GM21576 (cell line): ENCODE measurements around the gene DKK3.

Experiments
- ATAC-seq: cut with Tn5 transposase; IDR thresholded peaks from one replicate; pipeline ENCODE4 v1.9.1; 2021; ENCODE audit warnings: mild to moderate bottlenecking, moderate library complexity; ENCODE audit not compliant: unreplicated experiment

DKK3 gene

DNA sequence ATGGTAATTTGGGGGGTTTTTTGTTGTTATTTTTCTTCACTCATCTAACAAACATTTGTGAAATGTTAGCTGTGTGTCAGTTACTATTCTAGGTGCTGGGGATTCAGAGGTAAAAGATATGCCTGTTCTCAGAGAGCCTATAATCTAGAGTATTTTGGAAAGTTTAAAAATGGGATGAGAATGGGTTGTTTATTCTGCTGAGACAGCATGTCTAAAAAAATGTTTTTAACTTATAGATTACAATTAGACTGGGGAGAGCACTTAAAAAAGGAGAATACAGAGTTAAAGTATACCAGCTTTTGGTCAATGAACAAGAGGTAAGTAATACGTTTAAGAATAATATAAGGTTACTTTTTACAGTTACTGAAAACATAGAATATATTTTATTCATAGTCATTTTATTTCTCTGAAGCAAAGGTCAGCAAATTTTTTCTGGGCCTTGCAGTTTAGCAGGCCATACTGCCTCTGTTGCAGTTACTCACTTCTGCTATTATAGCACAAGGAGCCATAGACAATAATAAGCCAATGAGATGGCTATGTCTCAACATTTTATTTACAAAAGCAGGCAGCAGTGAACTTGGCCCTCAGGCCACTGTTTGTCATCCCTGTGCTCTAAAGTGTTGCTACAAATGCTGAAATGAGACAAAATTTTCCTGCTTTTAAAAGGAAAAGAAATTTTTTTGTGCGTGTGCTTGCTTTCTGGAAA, 60.0 kb downstream of the DKK3 start:
- ATAC-seq = no peak

DNA sequence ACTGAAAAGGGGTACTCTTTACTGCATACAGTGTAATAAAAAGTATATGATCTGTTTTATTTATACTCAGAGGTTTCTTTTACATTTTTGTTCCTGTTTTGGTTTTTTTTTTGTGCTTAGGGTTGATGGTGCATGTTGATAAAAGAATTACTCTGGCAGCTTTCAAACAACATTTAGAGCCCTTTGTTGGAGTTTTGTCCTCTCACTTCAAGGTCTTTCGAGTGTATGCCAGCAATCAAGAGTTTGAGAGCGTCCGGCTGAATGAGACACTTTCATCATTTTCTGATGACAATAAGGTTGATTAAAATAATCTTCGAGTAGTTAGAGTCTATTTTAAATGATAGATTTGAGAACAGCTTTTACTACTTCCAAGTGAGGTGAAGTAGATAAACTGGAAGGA, 60.6 kb downstream of the DKK3 start:
- no peak for ATAC-seq

DNA sequence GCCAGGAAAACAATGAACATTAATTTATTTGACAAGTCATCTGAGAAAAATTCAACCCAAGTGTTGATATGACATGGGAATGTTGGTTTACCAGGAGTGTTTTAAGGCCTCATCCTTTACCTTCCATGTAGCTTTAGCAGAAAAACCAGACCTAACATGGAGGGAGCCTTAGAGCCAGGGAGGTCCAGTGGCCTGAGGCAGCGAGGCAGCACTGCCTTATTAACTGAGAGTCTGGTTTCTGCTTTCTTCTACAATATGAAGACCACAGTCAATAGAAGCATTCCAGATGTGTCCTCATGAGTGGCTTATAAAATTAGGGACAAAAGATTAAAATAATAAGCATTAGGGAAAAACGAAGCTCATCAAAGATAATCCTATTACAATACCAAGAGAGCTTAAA, 61.5 kb downstream of the DKK3 start:
- no peak for ATAC-seq

DNA sequence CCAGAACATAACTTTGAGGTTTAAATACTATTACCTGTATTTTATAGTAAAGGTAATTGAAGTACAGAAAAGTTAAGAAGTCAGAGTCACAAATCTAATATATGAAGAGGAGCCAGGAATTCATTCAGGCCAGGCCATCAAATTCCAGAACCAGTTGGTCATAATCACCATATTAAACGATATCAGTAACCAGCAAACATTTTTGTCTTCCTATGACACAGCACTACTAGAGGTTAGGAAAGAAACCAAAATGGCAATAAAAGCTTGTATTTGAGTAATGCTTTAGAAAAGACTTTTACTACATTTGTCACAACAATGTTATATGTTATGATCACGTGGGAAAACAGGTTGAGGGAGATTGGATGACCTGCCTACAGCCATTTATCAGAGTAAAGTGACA, 62.2 kb downstream of the DKK3 start:
- ATAC-seq = no peak

DNA sequence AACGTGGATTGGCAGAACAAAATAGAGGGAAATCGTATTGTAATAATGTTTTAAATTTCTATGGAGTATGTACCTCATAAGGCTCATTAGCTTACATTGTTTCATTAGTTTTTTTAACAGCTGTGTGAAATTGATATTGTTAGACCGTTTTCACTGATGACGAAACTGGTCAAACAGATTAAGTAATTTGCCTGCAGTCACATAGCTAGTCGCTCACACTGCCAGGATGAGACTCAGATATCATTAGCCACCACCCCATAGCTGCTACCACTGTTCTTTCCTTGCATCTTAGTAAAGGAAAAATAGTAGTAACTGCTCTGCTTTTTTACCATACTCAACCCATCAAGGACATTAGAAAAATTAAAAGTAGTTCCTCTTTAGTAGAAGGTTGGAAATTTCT, 64.0 kb downstream of the DKK3 start:
- ATAC-seq = no peak

DNA sequence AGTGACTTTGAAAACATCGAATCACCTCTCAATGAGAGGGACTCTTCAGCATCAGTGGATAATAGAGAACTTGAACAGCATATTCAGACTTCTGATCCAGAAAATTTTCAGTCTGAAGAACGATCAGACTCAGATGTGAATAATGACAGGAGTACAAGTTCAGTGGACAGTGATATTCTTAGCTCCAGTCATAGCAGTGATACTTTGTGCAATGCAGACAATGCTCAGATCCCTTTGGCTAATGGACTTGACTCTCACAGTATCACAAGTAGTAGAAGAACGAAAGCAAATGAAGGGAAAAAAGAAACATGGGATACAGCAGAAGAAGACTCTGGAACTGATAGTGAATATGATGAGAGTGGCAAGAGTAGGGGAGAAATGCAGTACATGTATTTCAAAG, 65.8 kb downstream of the DKK3 start:
- no peak for ATAC-seq

DNA sequence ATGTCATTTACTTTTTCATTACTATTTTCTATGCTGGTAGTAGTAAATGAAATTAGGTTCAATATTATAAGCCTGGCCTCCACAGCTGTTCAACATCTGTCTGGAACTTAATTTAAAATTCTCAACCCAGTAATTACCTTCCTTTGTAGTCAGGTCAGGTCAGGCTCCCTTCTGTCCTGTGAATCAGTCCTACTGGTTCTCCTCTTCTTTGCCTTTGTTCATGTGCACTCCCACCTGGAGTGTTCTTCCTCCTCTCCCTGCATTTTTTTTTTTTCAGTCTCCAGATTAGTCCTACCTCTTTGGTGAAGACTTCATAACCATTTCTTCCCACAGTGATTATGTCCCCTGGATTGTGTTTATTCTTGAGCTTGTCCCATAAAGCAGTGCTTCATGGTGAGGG, 67.9 kb downstream of the DKK3 start:
- ATAC-seq = no peak

DNA sequence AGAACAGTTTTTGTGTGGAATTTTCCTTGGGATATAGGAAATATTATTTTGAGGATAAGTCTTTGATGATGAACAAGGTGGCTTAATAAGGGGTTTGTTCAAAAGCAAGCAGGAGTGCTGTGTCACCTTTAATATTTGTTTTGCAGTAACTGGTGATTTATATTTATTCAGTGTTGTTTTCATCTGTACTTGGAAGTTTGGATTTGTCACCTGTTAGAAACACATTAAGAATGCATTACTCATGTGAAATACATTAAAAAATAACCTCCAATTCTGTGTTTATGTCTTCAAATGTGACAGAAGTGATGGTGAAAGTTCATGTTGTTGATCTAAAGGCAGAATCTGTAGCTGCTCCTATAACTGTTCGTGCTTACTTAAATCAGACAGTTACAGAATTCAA, 70.5 kb downstream of the DKK3 start:
- ATAC-seq = no peak

DNA sequence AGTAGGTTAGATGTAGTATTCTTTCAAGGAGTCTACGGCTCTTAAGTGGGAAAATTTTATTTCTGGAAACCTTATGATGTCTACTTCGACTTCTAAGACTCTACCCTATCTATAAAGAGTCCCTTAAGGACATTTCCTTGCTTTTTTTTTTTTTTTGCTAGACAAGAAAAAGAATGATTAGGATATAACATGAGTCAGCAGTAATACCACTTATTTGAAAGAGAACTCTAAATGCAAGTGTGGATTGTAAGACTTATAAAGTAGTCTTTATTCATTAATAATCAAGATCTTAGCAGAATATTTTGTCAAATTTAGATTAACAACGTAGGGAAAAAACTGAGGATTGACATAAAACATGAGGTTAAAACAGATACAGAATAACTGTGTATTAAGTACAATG, 71.0 kb downstream of the DKK3 start:
- no peak for ATAC-seq

DNA sequence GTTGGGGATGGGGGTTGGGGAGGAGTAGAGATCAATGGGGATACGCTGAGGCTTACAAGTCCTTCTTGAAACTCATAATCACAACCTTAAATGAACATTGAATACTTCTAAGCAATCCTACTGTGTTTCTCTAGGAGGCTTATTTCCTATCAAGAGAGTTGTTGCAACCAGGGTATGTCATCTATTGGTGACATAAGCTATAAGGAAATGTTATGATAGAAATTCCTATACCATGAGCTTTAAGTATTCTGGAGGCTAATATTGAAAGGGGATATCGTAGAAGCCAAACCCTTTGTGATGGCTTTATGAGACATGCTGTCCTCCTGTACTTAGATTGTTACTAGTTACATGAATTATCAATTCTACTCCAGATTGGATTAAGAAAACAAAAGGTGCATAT, 72.9 kb downstream of the DKK3 start:
- ATAC-seq = no peak

DNA sequence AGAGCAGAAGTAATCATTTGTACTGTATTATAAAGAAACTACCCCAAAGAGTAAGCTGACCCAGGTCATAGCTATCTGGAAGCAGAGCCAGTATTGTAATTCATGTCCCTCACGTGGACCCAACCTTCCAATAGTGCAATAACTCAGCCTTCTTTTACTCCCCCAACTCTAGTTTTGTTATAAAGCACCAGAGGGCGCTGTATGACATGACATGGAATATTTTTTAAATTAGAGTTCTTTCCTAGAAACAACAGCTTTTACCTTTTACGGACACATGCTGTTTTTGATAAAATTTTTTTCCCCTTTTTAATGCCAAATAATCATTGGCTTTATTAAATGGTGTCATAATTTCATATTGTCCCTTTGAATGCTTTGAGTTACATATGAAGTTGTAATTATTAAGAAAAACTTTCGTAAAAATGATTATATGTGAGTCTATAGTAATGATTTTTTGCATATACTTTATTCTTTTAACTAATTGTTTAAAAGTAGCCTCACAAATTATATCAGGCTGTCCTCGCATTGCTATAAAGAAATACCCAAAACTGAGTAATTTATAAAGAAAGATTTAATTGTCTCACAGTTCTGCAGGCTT, 76.9 kb downstream of the DKK3 start:
- no peak for ATAC-seq

DNA sequence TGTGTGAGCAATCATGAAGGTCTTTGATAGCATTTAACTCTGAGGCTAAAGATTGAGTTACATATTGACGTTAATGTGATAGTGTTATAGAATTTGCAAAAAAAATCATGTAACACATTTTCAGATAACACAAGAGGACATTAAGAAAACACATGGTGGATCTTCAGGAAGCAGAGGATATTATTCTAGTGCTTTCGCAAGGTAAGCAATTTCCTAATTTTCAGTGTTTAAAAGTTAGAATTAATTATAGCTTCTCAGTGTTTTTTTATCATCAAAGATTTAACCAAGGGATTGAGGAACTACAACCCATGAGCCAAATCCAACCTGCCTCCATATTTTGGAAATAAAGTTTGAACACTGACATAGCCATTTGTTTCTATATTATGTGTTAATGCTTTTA, 78.5 kb downstream of the DKK3 start:
- ATAC-seq = no peak

DNA sequence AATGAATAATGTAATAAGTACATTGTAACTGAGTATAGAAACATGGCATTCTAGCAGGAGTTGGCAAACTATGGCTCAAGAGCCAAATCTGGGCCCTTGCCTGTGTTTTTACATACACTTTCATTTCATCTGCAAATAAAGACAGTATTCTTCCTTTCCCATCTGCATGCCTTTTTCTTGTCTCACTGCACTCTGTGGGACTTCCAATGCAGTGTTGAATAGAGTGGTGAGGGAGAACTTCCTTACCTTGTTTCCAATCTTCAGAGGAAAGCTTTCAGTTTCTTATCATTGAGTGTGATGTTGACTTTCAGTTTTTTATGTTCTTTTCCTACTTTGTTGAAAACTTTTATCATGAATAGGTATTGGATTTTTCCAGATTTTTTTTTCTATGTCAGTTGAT, 84.6 kb downstream of the DKK3 start:
- no peak for ATAC-seq

DNA sequence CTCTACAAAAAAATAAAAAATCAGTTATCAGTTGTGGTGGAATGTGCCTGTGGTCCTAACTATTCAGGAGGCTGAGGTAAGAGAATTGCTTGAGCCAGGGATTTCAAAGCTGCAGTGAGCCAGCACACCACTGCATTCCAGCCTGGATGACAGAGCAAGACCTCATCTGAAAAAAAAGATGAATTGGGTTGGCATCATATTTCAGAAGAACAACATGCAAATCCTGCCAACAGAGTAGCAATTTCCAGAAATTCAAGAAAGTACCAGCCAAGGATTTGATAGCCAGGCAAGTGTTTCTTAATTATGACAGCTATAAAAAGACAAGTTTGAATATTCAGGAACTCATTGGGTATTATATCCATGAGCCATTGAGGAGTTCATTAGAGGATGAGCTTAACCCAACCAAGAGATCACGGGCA, 91.4 kb downstream of the DKK3 start:
- ATAC-seq = no peak

DNA sequence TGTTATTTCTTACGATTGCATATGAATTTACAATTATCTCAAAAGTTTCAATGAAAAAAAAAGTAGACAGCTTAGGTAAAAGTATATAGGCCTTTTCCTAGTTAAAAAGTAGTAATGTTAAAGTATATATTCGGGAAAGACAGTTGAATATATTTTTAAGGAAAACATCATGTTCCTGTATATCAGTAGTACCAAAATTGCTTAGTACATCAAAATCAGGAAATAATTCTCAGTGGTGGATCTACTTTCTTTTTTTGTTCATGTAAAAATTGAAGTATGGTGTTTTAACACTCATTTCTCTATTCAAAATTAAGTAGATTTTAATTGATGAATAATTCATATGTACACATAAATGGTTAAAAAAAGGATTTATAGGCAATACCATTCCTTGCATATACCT, 92.8 kb downstream of the DKK3 start:
- no peak for ATAC-seq

DNA sequence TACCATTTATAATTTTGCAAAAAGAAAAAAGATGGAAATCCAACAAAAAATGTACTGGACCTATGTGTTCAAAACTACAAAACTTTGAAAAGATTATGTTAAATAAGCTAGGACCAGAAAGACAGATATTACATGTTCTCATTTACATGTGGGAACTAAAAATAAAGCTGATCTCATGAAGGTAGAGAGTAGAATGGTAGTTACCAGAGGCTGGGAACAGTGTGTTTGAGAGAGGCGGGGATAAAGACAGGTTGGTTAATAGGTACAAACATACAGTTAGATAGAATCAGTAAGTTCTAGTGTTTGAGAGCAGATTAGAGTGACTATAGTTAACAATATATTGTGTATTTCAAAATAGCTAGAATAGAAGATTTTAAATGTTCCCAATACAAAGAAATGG, 95.0 kb downstream of the DKK3 start:
- no peak for ATAC-seq
